ENCODE data around the gene SERTAD4.

SERTAD4 gene

DNA sequence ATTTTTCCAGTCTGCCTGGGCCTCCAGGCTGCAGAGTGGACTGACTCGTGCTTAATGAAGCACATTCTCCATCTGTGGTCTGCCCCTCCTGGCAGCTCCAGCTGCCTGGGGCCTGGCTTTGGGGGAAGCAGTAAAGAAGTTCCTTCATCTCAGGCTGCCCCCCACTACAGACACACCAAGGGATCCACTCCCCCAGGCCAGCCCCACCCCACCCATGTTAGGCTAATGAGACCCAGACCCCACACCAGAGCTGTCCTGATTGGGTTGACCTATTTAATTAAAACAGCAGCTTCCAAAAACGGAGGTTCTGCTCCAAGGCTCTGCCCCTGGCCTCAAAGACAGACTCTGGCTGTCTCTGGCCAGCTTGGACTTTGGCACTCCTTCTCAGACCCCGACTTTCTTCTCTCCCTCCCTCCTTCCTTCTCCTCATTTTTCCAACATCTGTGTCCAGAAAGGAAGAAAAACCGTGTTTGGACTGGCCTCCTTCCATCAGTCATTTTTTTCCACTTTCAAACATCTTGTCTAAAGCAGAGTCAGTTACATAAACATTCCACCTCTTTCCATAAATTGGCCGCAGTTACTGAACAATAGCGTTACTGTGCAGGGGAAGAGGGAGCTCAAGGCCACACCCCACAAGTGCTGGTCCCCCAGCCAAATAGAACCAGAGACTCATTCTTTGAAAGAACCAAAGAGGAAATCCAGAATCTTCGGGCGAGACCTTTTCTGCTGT lies 29.7 kb downstream of the SERTAD4 start:
- H3K79me1 ChIP-seq (ENCODE audit: low read length), result peaks cover 26% of the 10 kb centered on the region
- H2BK5ac ChIP-seq (ENCODE audit: low read depth, low read length, poor library complexity), result peak overlapping the region; percentile 6
- WGBS (ENCODE audit: extremely low coverage, insufficient coverage, insufficient read length), result no CpG with 5 or more reads among the region's 8 CpGs
- H3K79me2 ChIP-seq (ENCODE audit: control insufficient read depth, insufficient read depth, low read length, poor library complexity), result no peaks in the 10 kb centered on the region
- peak overlapping the region; percentile 77 for H2BK120ac ChIP-seq (ENCODE audit: insufficient read depth, low read length, poor library complexity)
- H2AFZ ChIP-seq (ENCODE audit: insufficient read depth, low read length, poor library complexity), result no peak overlapping the region
- H3K4ac ChIP-seq (ENCODE audit: low read depth, low read length), result no peak overlapping the region
- peak overlapping the region; percentile 24 for H4K8ac ChIP-seq (ENCODE audit: low read depth, low read length)
- H3K4me2 ChIP-seq (ENCODE audit: low read length), result no peak overlapping the region
- no peaks in the 10 kb centered on the region for H3K9me3 ChIP-seq (ENCODE audit: insufficient read depth, low read depth, low read length)
- peak overlapping the region; percentile 55 for H3K14ac ChIP-seq (ENCODE audit: low read length)
- no peak overlapping the region for H3K9ac ChIP-seq (ENCODE audit: low read length)
- no peak overlapping the region for H4K12ac ChIP-seq (ENCODE audit: low read depth, low read length)
- no peak overlapping the region for H3K4me3 ChIP-seq (ENCODE audit: low read depth, low read length)
- H3K27me3 ChIP-seq (ENCODE audit: insufficient read depth, low read length), result no peaks in the 10 kb centered on the region
- no peak overlapping the region for H3K18ac ChIP-seq (ENCODE audit: low read length)
- H3K27ac ChIP-seq (ENCODE audit: low read depth, low read length), result no peak overlapping the region
- peak overlapping the region; percentile 71 for H4K91ac ChIP-seq (ENCODE audit: low read depth, low read length)
- H3K4me1 ChIP-seq (ENCODE audit: control insufficient read depth in 1 of 2, insufficient read depth in 2 of 2, low read length in 2 of 2), result peaks cover 21 to 29% of the 10 kb centered on the region in 2 experiments
- no peak overlapping the region for H3K23ac ChIP-seq (ENCODE audit: low read length)
- no peak for DNase-seq
- peak overlapping the region; percentile 83 for H2AK5ac ChIP-seq (ENCODE audit: low read length)
- no peaks in the 10 kb centered on the region for H3K36me3 ChIP-seq (ENCODE audit: control insufficient read depth in 1 of 2, insufficient read depth in 2 of 2, low read length in 2 of 2)
- peak overlapping the region; percentile 76 for H2BK12ac ChIP-seq (ENCODE audit: low read length)

DNA sequence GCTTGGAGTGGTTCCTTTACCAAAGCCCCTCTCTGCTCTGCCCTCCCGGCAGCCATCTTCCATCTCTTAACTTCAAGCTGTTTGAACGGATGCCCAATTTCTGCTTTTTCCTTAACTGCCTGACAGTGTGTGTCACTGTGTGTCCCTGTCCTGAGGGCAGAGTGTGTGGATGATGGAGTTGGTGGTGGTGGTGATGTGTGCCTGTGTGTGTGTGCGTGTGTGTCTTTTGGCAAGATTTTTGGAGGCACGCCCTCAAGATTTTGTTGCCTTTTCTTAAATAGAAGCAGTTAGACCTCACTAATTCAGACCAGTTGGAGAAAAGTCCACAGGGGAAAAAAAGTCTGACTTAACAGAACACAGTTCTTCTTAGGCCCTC lies 30.3 kb downstream of the SERTAD4 start:
- no peak overlapping the region for H3K9ac ChIP-seq (ENCODE audit: low read length)
- peak overlapping the region; percentile 11 for H4K8ac ChIP-seq (ENCODE audit: low read depth, low read length)
- WGBS (ENCODE audit: extremely low coverage, insufficient coverage, insufficient read length), result no CpG with 5 or more reads among the region's 4 CpGs
- H4K12ac ChIP-seq (ENCODE audit: low read depth, low read length), result no peak overlapping the region
- H2BK12ac ChIP-seq (ENCODE audit: low read length), result peak overlapping the region; percentile 50
- H3K27me3 ChIP-seq (ENCODE audit: insufficient read depth, low read length), result no peaks in the 10 kb centered on the region
- peak overlapping the region; percentile 65 for H2AK5ac ChIP-seq (ENCODE audit: low read length)
- H3K14ac ChIP-seq (ENCODE audit: low read length), result peak overlapping the region; percentile 55
- H2BK120ac ChIP-seq (ENCODE audit: insufficient read depth, low read length, poor library complexity), result peak overlapping the region; percentile 64
- H3K4ac ChIP-seq (ENCODE audit: low read depth, low read length), result no peak overlapping the region
- peak overlapping the region; percentile 66 for H2AFZ ChIP-seq (ENCODE audit: insufficient read depth, low read length, poor library complexity)
- no peaks in the 10 kb centered on the region for H3K9me3 ChIP-seq (ENCODE audit: insufficient read depth, low read depth, low read length)
- no peak for DNase-seq
- H3K4me1 ChIP-seq (ENCODE audit: control insufficient read depth in 1 of 2, insufficient read depth in 2 of 2, low read length in 2 of 2), result peaks cover 18 to 26% of the 10 kb centered on the region in 2 experiments
- H3K79me1 ChIP-seq (ENCODE audit: low read length), result peaks cover 26% of the 10 kb centered on the region
- H3K36me3 ChIP-seq (ENCODE audit: control insufficient read depth in 1 of 2, insufficient read depth in 2 of 2, low read length in 2 of 2), result no peaks in the 10 kb centered on the region
- H3K79me2 ChIP-seq (ENCODE audit: control insufficient read depth, insufficient read depth, low read length, poor library complexity), result no peaks in the 10 kb centered on the region
- no peak overlapping the region for H2BK5ac ChIP-seq (ENCODE audit: low read depth, low read length, poor library complexity)
- H4K91ac ChIP-seq (ENCODE audit: low read depth, low read length), result peak overlapping the region; percentile 66
- H3K18ac ChIP-seq (ENCODE audit: low read length), result no peak overlapping the region
- H3K27ac ChIP-seq (ENCODE audit: low read depth, low read length), result no peak overlapping the region
- no peak overlapping the region for H3K4me2 ChIP-seq (ENCODE audit: low read length)
- no peak overlapping the region for H3K4me3 ChIP-seq (ENCODE audit: low read depth, low read length)
- no peak overlapping the region for H3K23ac ChIP-seq (ENCODE audit: low read length)

DNA sequence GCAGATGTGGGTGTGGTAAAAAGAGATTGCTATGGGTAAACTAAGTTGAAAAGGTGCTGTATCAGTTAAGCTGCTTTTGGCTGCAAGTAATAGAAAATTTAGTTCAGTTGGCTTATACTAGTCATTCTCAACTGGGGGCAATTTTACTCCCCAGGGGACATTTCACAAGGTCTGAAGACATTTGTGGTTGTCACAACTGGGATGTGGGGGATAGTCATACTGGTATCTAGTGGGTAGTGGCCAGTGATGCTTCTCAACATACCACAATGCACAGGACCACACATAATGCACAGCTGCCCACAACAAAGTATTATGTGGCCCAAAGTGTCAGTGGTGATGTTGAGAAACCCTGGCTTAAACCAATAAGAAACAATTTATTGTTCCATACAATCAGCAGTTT lies 31.4 kb downstream of the SERTAD4 start:
- peak overlapping the region; percentile 23 for H4K91ac ChIP-seq (ENCODE audit: low read depth, low read length)
- no peak overlapping the region for H2AFZ ChIP-seq (ENCODE audit: insufficient read depth, low read length, poor library complexity)
- H3K36me3 ChIP-seq (ENCODE audit: control insufficient read depth in 1 of 2, insufficient read depth in 2 of 2, low read length in 2 of 2), result no peaks in the 10 kb centered on the region
- no peaks in the 10 kb centered on the region for H3K27me3 ChIP-seq (ENCODE audit: insufficient read depth, low read length)
- H2BK12ac ChIP-seq (ENCODE audit: low read length), result peak overlapping the region; percentile 48
- H3K9me3 ChIP-seq (ENCODE audit: insufficient read depth, low read depth, low read length), result no peaks in the 10 kb centered on the region
- no peak overlapping the region for H3K18ac ChIP-seq (ENCODE audit: low read length)
- no peak overlapping the region for H3K14ac ChIP-seq (ENCODE audit: low read length)
- no peak overlapping the region for H2BK5ac ChIP-seq (ENCODE audit: low read depth, low read length, poor library complexity)
- H3K79me1 ChIP-seq (ENCODE audit: low read length), result peaks cover 28% of the 10 kb centered on the region
- DNase-seq, result peak in 1 of 2 donors; percentile 35
- H2AK5ac ChIP-seq (ENCODE audit: low read length), result peak overlapping the region; percentile 32
- no peak overlapping the region for H4K8ac ChIP-seq (ENCODE audit: low read depth, low read length)
- no peaks in the 10 kb centered on the region for H3K79me2 ChIP-seq (ENCODE audit: control insufficient read depth, insufficient read depth, low read length, poor library complexity)
- no peak overlapping the region for H3K27ac ChIP-seq (ENCODE audit: low read depth, low read length)
- no peak overlapping the region for H3K4me3 ChIP-seq (ENCODE audit: low read depth, low read length)
- peak overlapping the region; percentile 1 for H2BK120ac ChIP-seq (ENCODE audit: insufficient read depth, low read length, poor library complexity)
- H3K4me2 ChIP-seq (ENCODE audit: low read length), result no peak overlapping the region
- H3K4ac ChIP-seq (ENCODE audit: low read depth, low read length), result no peak overlapping the region
- H3K23ac ChIP-seq (ENCODE audit: low read length), result no peak overlapping the region
- peaks cover 17 to 24% of the 10 kb centered on the region in 2 experiments for H3K4me1 ChIP-seq (ENCODE audit: control insufficient read depth in 1 of 2, insufficient read depth in 2 of 2, low read length in 2 of 2)
- H4K12ac ChIP-seq (ENCODE audit: low read depth, low read length), result no peak overlapping the region
- no peak overlapping the region for H3K9ac ChIP-seq (ENCODE audit: low read length)

DNA sequence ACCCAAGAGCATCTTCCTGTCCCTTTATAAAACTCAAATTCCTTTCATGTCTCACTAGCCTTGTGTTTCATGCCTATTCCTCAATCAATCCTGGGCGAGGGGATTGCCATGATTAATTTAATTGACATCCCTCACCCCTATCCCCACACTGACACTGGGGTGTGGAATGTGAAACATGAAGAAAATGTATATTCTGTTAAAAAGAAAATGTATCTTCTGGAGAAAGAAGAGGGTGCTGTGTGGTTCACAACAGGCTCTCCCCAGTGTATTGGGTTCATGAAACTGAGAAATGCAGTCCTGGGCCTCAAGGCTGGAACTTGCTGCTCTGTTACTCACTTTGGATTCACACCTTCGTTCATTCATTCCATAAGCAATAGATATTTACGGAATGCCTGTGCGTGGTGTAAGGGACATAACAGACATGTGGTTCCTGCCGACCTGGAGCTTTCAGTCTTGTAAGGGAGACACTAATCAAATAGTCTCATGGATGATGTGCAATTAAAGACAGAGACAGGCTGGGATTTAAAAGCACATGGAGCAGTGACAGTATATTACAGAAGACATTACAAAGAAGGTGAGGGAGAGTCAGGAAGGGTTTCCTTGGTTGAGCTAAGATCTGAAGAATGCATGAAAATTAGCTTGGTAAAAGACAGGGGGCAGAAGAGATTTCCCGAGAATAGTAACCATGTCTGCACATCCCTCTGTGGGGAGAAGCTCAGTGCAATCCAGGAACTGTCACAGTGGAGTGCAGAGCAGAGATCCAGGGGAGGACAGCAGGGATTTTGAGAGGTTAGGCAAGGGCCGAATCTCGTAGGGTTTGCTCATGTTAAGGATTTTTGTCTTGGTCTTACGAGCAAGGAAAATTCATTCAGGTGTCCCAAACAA lies 32.1 kb downstream of the SERTAD4 start:
- Histone ChIP-seq H3K79me2 (ENCODE audit: control insufficient read depth, insufficient read depth, low read length, poor library complexity) (no peaks in the 10 kb centered on the region), H2BK120ac (ENCODE audit: insufficient read depth, low read length, poor library complexity) (peak overlapping the region; percentile 71), H2BK12ac (ENCODE audit: low read length) (peak overlapping the region; percentile 55), H3K14ac (ENCODE audit: low read length) (no peak overlapping the region), H3K4me1 (ENCODE audit: control insufficient read depth in 1 of 2, insufficient read depth in 2 of 2, low read length in 2 of 2) (peaks cover 15 to 24% of the 10 kb centered on the region in 2 experiments), H4K8ac (ENCODE audit: low read depth, low read length) (peak overlapping the region; percentile 51), H3K23ac (ENCODE audit: low read length) (no peak overlapping the region), H3K79me1 (ENCODE audit: low read length) (peaks cover 29% of the 10 kb centered on the region), H3K4ac (ENCODE audit: low read depth, low read length) (no peak overlapping the region), H2BK5ac (ENCODE audit: low read depth, low read length, poor library complexity) (peak overlapping the region; percentile 65), H3K27me3 (ENCODE audit: insufficient read depth, low read length) (no peaks in the 10 kb centered on the region), H3K9me3 (ENCODE audit: insufficient read depth, low read depth, low read length) (no peaks in the 10 kb centered on the region), H3K4me2 (ENCODE audit: low read length) (no peak overlapping the region), H4K12ac (ENCODE audit: low read depth, low read length) (no peak overlapping the region), H3K36me3 (ENCODE audit: control insufficient read depth in 1 of 2, insufficient read depth in 2 of 2, low read length in 2 of 2) (no peaks in the 10 kb centered on the region), H2AFZ (ENCODE audit: insufficient read depth, low read length, poor library complexity) (no peak overlapping the region), H3K18ac (ENCODE audit: low read length) (peak overlapping the region; percentile 67), H3K9ac (ENCODE audit: low read length) (no peak overlapping the region), H4K91ac (ENCODE audit: low read depth, low read length) (peak overlapping the region; percentile 67), H3K4me3 (ENCODE audit: low read depth, low read length) (no peak overlapping the region), H3K27ac (ENCODE audit: low read depth, low read length) (peak overlapping the region; percentile 67), H2AK5ac (ENCODE audit: low read length) (no peak overlapping the region)
- DNase-seq, result peak; percentile 58 to 75
- WGBS (ENCODE audit: extremely low coverage, insufficient coverage, insufficient read length), result no CpG with 5 or more reads among the region's 9 CpGs
